Cerebellar nuclear complex (tissue), 1 donor: ENCODE results near the gene HOXD9.

ENCODE experiments used
- DNase-seq, 2 experiments: peaks; one replicate each; lab custom pipeline; 2025; lab: John Stamatoyannopoulos, UW

The HOXD9 gene

DNA sequence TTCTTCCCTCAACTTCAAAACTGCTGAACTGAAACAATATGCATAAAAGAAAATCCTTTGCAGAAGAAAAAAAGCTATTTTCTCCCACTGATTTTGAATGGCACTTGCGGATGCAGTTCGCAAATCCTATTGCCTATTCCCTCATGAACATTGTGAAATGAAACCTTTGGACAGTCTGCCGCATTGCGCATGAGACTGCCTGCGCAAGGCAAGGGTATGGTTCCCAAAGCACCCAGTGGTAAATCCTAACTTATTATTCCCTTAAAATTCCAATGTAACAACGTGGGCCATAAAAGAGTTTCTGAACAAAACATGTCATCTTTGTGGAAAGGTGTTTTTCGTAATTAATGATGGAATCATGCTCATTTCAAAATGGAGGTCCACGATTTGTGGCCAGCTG lies 15.4 kb downstream of the HOXD9 start:
- DNase-seq = no peak

DNA sequence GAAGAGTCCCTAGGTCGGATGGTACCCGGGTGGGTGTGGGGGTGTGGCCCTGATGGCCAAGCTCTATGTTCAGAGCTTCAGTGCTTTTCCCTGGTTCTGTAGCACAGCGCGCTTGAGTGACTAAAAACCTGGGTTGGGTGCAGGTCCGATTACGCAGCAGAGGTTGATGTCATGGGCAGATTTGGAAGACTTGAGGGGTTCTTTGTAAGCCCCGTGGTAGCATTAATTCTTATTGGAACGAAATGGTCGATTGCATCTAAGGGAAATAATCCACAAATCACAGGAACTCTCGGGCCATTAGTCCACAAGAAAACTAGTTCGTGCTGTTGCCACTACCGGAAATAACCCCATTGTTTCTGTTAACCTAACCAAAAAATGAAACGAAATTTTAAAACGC lies 16.0 kb downstream of the HOXD9 start:
- DNase-seq = no peak

DNA sequence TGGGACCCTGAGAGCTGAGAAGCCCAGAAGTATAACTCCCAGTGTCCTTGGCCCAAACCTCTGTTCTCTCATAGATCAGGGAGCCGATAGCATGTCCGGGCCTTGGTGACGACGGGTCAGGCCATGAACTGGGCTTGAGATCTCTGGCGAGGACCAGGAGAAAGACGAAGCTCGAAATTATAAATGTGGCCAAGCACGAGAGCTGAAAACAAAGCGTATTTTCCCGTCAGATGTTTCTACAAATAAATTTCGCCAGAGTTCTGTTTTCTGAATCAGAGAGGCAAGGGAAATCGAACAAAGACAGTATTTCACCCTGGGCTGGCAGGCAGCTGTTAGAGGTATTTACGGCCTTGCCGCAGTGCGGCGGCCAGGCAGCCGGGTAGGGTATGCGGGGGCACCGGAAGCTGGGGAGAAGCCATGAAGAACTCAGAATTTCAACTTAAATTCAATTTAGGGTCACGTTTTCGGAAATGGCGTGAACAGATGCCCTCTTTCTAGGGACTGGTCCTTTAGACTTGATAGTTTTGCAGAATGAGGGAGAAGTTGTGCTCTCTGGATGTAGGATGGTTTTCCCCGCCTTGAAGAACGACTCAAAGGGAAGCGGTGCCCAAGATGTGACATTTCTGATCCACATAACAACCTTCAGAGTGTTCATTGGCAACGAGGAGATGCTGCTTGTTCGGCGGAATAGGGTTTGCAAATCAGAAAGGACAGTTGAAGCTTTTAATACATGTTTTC lies 16.6 kb downstream of the HOXD9 start:
- DNase-seq = no peak

DNA sequence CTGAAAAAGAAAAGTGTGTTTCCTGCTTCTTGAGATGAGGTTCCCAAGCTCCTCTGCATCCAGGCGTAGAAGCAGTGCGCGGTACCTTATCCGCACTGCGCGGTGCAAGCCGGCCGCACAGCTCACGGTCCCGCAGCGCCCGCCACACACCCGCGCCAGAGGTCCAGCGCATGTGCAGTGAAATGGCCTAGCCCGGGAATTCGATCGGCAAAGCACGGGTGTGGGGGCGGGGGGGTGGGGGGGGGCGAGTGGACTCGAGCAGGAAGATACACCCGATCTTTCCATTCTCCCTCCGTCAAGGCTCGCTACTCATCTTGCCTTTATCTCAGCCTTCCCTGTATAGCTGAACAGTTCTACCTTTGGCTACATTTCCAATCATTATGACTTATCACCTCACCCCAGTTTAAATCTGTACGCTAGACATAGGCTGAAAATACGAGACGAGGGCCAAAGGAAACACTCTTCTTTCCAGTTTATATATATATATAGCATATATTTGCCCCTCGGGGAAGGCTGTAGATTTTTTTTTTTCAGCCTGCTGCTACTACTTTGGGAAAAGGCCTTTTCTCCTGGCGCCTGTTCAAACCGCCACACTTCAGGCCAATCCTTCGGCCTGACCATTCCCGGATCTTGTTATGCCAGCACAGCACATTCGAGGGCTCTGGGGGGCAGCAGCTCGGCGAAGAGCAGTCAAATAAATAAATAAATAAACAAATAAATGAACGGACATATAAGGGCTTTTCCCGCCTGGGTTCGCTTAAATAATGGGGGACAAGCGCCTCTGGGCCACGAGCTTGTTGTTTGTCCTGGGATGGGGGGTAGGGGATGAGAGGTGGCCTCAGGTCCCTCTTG lies 17.4 kb downstream of the HOXD9 start:
- no peak for DNase-seq

DNA sequence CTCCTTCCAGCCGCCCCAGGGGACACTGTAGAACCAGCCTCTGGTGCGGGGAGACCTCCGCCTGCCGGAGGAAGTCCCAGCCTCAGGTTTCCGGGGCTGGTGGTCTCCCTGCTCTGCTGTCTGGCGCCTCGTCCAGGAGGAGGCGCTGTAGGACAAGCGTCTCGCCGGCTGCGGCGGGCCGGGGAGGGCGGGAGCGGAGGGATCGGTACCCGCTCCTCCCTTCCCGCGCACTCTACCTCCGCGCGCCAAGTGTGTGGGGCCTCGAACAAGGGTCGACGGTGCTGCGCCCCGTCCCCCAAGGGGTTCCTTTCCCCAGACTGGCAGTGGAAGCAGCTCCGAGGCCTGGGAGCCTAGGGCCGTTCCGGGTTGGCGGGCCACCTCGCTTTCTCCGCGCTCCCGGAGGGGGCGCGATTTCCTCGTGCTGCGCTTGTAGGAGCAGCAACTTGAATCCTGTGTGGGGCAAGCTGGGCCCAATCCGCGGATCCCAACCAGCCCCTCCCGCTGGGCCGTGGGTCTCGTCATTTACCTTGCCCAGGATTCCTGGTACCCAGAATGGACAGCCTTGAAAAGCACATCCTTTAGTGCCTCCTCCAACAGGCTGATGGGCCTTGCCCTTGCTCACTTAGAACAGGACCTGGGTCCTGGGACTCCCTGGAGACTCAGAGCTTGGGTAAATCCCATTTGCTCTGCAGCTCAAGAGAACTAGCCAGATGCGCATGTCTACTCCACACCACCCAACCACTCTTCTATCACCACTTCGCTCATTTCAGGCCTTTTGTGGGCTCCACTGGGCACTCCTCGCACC lies 18.2 kb downstream of the HOXD9 start:
- no peak for DNase-seq

DNA sequence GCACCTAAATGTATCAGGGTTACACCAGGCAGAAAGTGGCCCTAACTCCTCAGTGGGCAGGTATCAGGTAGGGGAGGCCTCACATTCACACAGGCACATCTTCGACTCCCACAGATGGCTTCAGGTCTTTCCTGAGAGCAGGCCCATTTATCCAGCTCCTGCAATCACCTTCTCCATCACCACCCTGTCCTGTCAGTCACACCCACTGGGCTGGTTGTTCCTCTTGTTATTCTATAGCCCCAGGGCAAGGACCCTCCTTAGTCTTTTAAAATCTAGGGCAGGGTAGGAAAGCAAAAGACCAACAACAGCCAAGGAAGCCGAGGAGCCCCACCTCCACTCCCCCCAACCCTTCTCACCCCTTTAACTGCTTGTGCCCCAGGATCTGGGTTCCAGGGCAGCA lies 19.8 kb downstream of the HOXD9 start:
- DNase-seq = no peak

DNA sequence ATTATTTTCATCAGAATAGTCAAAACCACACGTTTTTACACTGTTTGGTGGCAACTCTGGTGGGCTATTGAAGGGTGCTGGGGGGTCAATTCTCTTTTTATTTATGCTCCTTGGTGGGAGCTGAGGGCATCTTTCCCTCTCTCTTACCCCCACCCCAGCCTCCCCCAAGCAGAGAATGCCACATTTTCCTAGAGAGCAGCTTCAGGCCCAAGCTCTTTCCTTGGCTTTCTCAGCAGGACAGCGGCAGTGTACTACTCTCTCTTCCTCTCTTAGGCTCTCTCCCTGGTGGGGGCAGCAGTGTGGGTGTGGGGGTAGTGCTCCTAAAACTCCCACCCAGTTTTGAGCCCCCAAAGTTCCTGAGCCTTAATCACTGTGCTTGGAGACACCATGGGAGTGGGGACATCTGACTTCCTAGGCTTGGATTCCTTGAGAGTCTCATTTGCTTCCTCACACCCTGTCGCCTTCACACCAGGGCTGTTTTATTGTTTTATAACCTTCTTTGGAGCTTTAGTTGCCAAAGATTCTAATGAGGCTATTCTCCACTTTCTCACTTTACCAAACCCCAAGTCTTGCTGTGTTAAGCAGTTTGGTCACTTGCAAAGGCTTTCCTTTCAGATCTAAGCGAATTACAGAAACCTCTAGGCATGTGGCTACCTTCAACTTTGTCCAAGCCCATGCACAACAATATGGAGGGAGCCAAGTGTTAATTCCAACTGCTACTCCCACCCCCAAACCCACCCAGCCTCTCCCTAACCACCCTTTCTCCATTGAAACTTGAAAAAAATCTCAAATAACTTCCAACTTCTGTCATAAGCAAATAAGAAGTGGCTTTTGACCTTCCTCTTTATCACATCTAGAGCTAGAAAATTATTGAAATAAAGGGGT lies 22.8 kb downstream of the HOXD9 start:
- no peak for DNase-seq

DNA sequence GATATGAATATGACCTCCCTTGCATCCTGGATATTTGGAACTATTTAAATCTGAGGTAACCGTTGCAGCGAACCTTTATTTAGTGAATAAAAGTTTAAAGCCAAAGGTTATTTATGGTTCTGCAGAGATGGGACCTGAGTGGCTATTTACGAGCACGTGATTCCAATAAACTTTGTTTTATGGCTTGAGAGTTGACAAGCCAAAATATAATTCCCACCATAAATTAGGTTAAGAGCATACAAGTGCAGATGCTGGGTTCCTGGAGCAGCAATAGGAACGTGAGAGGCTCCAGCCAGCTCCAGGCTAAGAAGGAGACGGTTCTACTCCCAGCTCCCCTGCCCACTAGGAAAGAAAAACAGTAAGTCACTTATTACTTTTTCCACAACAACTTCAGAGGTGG lies 23.6 kb downstream of the HOXD9 start:
- DNase-seq = no peak

DNA sequence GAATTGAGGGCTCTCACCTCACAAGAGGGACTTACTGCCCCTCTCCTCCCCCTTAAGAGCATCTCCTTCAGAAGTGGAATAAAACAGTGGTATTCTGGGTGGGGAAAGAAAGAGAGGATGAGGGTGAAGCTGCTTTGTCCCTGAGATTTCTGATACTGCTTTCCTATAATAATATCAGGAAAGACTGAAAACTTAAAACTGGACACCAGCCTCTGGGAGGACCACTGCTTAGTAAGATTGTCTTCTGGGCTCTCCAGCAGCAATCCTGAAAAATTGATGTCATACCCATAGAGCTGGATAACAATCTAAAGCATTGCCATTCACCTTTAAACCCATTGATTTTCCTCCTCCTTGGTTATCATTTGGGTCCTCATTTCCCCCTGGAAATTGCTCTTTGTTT lies 24.1 kb downstream of the HOXD9 start:
- no peak for DNase-seq

DNA sequence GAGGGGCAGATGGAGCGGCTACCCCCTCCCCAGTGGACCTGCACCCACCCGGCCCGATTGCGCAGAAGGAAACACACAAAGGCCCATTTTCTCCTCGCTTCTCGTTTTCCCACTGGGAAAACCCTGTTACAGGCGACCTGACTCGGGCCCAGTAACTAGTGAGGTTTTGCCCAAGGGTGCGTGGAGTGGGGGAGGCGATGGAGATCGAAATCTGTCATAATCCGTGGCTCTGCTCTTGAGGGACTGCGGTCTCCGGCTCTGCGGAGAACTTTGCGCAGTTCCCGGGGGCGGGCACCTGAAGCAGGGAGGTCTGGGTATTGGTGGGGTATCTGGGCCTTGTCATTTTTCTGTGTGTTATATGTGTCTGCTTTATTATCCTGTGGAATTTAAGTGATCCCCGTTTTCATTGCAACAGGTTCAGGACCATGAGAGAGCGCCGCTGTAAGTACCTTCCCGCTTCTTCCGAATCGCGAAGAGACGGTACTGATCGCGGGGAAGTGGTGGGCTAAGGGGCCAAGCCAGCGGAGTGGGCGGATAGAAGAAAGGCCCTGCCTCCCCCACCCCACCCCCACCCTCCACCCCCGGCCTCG lies 24.8 kb downstream of the HOXD9 start:
- DNase-seq = no peak

DNA sequence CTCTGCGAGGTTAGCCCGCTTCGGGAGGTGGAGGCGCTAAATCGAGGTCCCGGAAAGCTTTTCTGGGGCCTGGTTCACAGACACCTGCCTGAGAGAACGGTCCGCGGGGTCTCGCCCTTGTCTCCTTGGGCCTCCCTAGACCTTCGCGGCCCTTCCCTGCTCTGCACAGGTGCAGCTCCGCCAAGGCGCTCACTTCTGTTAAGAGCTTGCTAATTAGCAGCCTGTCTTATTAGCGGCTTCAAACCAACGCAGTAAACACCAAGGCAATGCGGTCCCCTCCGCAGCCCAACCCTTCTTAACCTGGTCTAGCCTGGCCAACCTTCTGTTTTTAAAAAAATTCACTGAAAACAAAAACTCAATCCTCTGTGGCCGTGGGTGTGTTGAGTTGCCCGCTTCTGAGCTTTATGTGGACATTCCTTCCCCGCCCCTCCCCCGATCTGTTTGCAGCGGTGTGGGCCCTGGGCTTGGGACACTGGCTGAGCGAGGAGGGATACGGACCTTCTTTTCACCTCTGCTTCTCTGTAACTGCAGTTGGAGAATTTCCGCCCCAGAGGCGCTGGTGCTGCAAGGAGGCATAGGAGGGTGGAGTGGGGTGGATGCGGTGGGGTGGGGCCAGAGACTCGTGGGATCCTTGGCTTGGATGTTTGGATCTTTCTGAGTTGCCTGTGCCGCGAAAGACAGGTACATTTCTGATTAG lies 25.4 kb downstream of the HOXD9 start:
- DNase-seq = no peak

DNA sequence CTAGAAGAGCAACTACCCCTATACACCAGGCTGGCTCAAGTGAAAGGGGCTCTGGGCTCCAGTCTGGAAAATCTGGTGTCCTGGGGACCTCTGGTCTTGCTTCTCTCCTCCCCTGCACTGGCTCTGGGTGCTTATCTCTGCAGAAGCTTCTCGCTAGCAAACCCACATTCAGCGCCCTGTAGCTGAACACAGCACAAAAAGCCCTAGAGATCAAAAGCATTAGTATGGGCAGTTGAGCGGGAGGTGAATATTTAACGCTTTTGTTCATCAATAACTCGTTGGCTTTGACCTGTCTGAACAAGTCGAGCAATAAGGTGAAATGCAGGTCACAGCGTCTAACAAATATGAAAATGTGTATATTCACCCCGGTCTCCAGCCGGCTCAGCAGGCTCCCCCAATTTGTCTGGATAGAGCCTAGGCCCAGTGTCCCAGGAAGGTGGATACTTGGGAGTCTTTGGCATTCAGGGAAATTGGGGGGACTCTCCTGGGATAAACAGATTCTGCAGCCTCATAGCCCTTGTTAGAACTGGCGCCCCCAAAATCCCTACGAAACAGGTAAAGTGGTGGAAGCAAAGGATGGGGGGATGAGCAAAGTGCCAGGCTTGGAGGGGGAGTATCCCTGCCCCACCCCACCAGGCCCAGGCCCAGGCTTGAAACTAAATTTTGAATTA lies 26.4 kb downstream of the HOXD9 start:
- DNase-seq = no peak

DNA sequence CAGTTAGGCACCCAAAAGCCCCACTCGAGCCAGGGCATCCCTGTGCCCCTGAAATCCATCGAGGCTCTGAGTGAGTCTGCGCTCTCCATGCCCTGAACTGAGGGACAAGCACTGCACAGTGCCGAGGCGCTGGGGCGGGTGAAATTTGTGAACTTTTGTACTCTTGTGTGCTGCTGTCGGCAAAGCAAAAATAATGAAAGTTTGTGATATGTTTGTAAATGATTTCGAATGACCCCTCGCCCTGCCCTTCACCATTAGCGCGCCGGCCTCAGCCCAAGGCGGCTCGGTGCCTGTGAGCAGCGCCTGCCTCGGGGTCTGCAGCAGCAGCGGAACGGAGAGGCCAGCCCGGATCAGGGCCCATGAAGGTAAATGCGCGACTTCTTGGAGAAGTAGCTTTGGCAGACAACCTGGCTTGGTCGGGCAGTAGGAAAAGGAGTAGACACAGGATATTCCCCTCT lies 27.0 kb downstream of the HOXD9 start:
- no peak for DNase-seq

DNA sequence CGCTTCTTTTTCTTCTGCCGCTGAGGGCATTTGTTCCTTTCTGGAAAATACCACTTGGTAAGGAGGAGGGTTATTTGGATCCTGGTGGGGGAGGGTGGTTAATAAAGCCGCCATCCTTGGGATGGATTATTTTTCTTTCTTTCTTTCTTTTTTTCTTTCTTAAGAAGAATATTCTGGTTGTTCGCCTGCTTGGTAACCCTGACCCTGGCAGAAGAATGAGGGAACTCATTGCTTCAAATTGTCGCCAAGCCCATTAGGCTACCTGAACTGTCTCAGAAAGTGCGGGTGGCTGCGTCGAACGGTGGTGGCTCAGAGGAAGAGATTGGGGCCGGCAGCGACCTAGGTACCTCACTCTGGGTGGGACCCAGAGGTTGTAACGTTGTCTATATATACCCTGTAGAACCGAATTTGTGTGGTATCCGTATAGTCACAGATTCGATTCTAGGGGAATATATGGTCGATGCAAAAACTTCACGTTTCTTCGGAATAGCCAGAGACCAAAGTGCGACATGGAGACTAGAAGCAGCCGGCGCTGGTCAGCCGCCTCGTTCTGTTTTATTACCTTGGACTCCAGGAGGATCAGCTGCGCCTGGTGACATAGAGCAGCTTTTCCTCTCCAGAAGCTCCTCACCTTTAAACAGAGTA lies 27.5 kb downstream of the HOXD9 start:
- no peak for DNase-seq

DNA sequence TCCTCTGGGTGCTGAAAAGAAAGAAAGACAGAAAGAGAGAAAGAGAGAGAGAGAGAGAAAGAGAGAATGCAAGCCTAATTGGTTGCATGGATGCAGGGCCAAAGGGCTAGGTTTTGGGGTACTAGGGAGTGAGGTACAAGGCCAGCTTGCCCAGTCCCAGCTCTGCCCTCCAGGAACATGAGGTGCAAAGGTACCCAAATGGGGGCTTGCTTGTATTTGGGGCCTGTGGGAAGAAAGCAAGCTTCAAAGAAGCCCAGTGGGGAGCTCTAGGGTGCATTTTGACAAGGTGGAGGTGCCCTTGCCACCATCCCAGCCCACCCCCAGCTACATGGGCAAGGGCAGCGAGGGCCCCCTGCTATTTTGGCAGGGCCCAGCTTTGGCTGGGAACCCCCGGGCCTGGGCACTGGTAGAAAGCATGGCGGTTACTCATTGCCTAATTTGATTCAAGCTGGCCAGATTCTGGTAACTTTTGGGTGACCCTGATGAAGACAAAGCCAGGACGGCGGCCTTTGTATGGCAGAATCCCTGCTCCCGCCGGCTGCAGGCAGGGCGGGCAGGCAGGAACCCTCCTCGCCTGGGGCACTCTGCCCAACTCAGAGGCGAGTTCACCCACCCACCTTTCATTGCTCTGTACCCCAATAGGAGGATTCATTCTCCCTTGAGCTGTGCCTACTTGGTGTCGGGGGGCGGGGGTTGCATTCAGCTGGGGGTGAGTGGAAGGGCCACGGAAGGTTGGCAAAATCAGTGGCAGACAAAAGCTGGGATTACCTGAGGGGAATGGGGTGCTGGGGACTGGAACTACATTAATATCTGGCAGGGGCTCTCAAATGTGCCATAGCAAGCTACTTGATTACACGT lies 28.3 kb downstream of the HOXD9 start:
- no peak for DNase-seq

DNA sequence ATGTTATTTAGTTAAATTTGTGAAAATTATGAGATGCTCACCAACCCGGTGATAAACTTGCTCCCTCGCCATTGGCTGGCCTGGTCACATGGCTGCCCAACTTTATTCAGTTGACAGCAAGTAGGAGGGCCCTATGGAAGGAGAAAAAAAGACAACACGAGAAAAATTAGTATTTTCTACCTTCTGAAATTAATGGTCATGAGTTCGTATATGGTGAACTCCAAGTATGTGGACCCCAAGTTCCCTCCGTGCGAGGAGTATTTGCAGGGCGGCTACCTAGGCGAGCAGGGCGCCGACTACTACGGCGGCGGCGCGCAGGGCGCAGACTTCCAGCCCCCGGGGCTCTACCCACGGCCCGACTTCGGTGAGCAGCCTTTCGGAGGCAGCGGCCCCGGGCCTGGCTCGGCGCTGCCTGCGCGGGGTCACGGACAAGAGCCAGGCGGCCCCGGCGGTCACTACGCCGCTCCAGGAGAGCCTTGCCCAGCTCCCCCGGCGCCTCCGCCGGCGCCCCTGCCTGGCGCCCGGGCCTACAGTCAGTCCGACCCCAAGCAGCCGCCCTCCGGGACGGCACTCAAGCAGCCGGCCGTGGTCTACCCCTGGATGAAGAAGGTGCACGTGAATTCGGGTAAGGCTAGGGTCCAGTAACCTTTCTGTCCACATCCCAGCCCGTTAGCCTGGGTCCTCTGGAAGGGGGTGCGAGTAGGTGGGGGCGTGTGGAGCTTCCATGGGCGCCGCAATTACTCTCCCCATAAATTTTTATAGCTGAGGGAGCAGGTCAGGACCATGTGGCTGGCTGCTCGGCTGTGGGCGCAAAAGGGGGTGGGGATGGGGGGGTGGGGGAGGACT lies 29.1 kb downstream of the HOXD9 start, which contains the start of gene HOXD4:
Gene HOXD4, plus strand, starts transcription at position 109 of the 846 bp plus-strand sequence. Its CDS starts 84 bp downstream, at position 193.
- no peak for DNase-seq
